H1 (cell line): ENCODE results near the gene PRKCSH. TPM values are rescaled to one million over a fixed set of nuclear protein-coding genes. Genes with fewer than 3 reads are reported as not detected.

Experiments used
- CTCF ChIA-PET: fragments of 300-600 bp; sonication (Branson Sonifier 250); formaldehyde crosslinking; loops from one replicate; lab custom pipeline; 2021; ENCODE audit not compliant: partially characterized antibody; lab: Charles Lee
- POLR2A ChIA-PET: fragments of 300-600 bp; sonication (Branson Sonifier 250); formaldehyde crosslinking; loops from one replicate; lab custom pipeline; 2021; ENCODE audit warnings: inconsistent platforms; ENCODE audit not compliant: partially characterized antibody; lab: Charles Lee
- DNase-seq, 2 experiments: peaks; one replicate each; pipeline versions ENCODE4 v3.0.0 to v3.0.0-alpha.2; 2010 to 2022; ENCODE audit warnings: low spot score in 2 of 2, low read depth in 1 of 2, mixed read lengths in 1 of 2
- FAIRE-seq: peaks from 2 replicates; lab custom pipeline; 2011; peaks lifted over from hg19 to GRCh38; lab: Jason Lieb, UNC
- H2AFZ ChIP-seq: 2 replicates; pipeline ENCODE4 v1.8.1; 2012; ENCODE audit warnings: low read length, inconsistent platforms
- H2AK5ac ChIP-seq: 2 replicates; pipeline ENCODE4 v1.6.1; 2013; ENCODE audit warnings: low read depth, low read length
- H2BK120ac ChIP-seq: replicated peaks from 2 replicates; pipeline ENCODE3; 2013; ENCODE audit warnings: low read depth, low read length, inconsistent platforms
- H2BK12ac ChIP-seq: 2 replicates; pipeline ENCODE4 v1.6.1; 2013; ENCODE audit warnings: low read depth, low read length
- H2BK15ac ChIP-seq: 2 replicates; pipeline ENCODE4 v1.6.1; 2013; ENCODE audit warnings: low read length
- H2BK20ac ChIP-seq: 2 replicates; pipeline ENCODE4 v1.6.1; 2013; ENCODE audit warnings: low read length
- H2BK5ac ChIP-seq: 2 replicates; pipeline ENCODE4 v1.6.1; 2013; ENCODE audit warnings: low read depth, low read length
- H3K14ac ChIP-seq: 2 replicates; pipeline ENCODE4 v1.6.1; 2013; ENCODE audit warnings: inconsistent platforms; ENCODE audit not compliant: insufficient read length
- H3K18ac ChIP-seq: 2 replicates; pipeline ENCODE4 v1.6.1; 2013; ENCODE audit warnings: low read length; ENCODE audit errors: extremely low read depth
- H3K23ac ChIP-seq: 2 replicates; pipeline ENCODE4 v1.6.1; 2013; ENCODE audit warnings: inconsistent platforms; ENCODE audit not compliant: insufficient read length
- H3K23me2 ChIP-seq: 2 replicates; pipeline ENCODE4 v1.6.1; 2013; ENCODE audit warnings: low read depth, low read length
- H3K27ac ChIP-seq: 2 replicates; pipeline ENCODE4 v1.6.1; 2011; ENCODE audit warnings: low read depth, low read length, inconsistent platforms
- H3K27me3 ChIP-seq, 4 experiments: replicated peaks in 1 of 4; 1 replicate in 1 of 4; 2 replicates in 3 of 4; pipeline versions ENCODE4 v1.6.1 to v1.8.1; 2011 to 2013; ENCODE audit warnings: low read length in 3 of 4, mild to moderate bottlenecking in 3 of 4, inconsistent platforms in 2 of 4, mixed read lengths in 2 of 4, moderate library complexity in 1 of 4; ENCODE audit not compliant: control insufficient read depth in 3 of 4, insufficient read depth in 3 of 4; ENCODE audit errors: extremely low read depth in 1 of 4
- H3K36me3 ChIP-seq, 4 experiments: 2 replicates each; pipeline versions ENCODE4 v1.6.1 to v1.8.1; 2011 to 2013; ENCODE audit warnings: mild to moderate bottlenecking in 4 of 4, low read length in 3 of 4, moderate library complexity in 2 of 4, control low read depth in 1 of 4, inconsistent platforms in 1 of 4; ENCODE audit not compliant: insufficient read depth in 4 of 4, control insufficient read depth in 2 of 4
- H3K4ac ChIP-seq: replicated peaks from 2 replicates; pipeline ENCODE3; 2013; ENCODE audit warnings: low read length, low read depth, mixed read lengths, inconsistent platforms; ENCODE audit not compliant: insufficient read length
- H3K4me1 ChIP-seq, 4 experiments: replicated peaks in 1 of 4; 1 replicate in 1 of 4; 2 replicates in 3 of 4; pipeline versions ENCODE4 v1.6.1 to v1.8.1; 2011 to 2013; ENCODE audit warnings: low read length in 3 of 4, inconsistent platforms in 2 of 4, mixed read lengths in 1 of 4; ENCODE audit not compliant: insufficient read depth in 4 of 4, control insufficient read depth in 3 of 4
- H3K4me2 ChIP-seq, 2 experiments: 2 replicates each; pipeline versions ENCODE4 v1.6.1 to v1.8.1; 2011 to 2013; ENCODE audit warnings: low read depth in 2 of 2, low read length in 2 of 2, control low read depth in 1 of 2, inconsistent platforms in 1 of 2, mild to moderate bottlenecking in 1 of 2; ENCODE audit not compliant: insufficient read depth in 1 of 2
- H3K4me3 ChIP-seq, 4 experiments: fragments of 200-600, 300-600 bp in 1 of 4; sonication (generic), shearing (Covaris generic), sonication (Bioruptor Twin) in 1 of 4; 2 replicates each; pipeline versions ENCODE4 v1.5.1 to v1.8.1; 2011 to 2016; ENCODE audit warnings: low read length in 4 of 4, low read depth in 3 of 4, control low read depth in 2 of 4, inconsistent platforms in 2 of 4, mild to moderate bottlenecking in 2 of 4, mixed read lengths in 1 of 4, moderate library complexity in 1 of 4; ENCODE audit not compliant: insufficient read depth in 2 of 4; ENCODE audit errors: extremely low read depth in 1 of 4
- H3K56ac ChIP-seq: replicated peaks from 2 replicates; pipeline ENCODE3; 2013; ENCODE audit warnings: low read depth, mild to moderate bottlenecking, mixed read lengths, low read length, inconsistent platforms; ENCODE audit not compliant: insufficient read length
- H3K79me1 ChIP-seq: 2 replicates; pipeline ENCODE4 v1.6.1; 2013; ENCODE audit warnings: low read depth, low read length, control low read depth
- H3K79me2 ChIP-seq, 2 experiments: 2 replicates each; pipeline versions ENCODE4 v1.6.1 to v1.8.1; 2012 to 2013; ENCODE audit warnings: low read length in 2 of 2, mild to moderate bottlenecking in 2 of 2, inconsistent platforms in 1 of 2; ENCODE audit not compliant: insufficient read depth in 2 of 2, control insufficient read depth in 1 of 2
- H3K9ac ChIP-seq, 4 experiments: replicated peaks in 1 of 4; 1 replicate in 1 of 4; 2 replicates in 3 of 4; pipeline versions ENCODE4 v1.6.1 to v1.8.1; 2011 to 2013; ENCODE audit warnings: low read depth in 3 of 4, low read length in 3 of 4, control low read depth in 2 of 4, mild to moderate bottlenecking in 2 of 4, moderate library complexity in 2 of 4, inconsistent platforms in 1 of 4; ENCODE audit errors: extremely low read depth in 1 of 4
- H3K9me3 ChIP-seq, 2 experiments: 2 replicates each; pipeline versions ENCODE4 v1.6.1 to v1.8.1; 2012 to 2013; ENCODE audit warnings: mild to moderate bottlenecking in 2 of 2, moderate library complexity in 2 of 2, control low read depth in 1 of 2, inconsistent platforms in 1 of 2, low read depth in 1 of 2, low read length in 1 of 2, mixed read lengths in 1 of 2; ENCODE audit not compliant: insufficient read depth in 2 of 2
- H4K20me1 ChIP-seq, 2 experiments: replicated peaks in 1 of 2; 2 replicates each; pipeline versions ENCODE3 to v1.8.1; 2011 to 2013; ENCODE audit warnings: inconsistent platforms in 2 of 2, low read length in 2 of 2, mild to moderate bottlenecking in 1 of 2; ENCODE audit not compliant: insufficient read depth in 2 of 2, control insufficient read depth in 1 of 2
- H4K5ac ChIP-seq: 2 replicates; pipeline ENCODE4 v1.6.1; 2013; ENCODE audit warnings: low read length, low read depth, mixed read lengths, inconsistent platforms; ENCODE audit not compliant: insufficient read length
- H4K8ac ChIP-seq: 2 replicates; pipeline ENCODE4 v1.8.0; 2013; ENCODE audit warnings: mild to moderate bottlenecking, moderate library complexity, low read length, inconsistent platforms; ENCODE audit not compliant: insufficient read depth; ENCODE audit errors: extremely low read depth
- H4K91ac ChIP-seq: replicated peaks from 2 replicates; pipeline ENCODE3; 2013; ENCODE audit warnings: low read length, mixed read lengths, inconsistent platforms; ENCODE audit not compliant: insufficient read length
- CBX5 ChIP-seq: fragments of 300-800, 300-1000 bp; sonication (generic); IDR thresholded peaks from 2 replicates; pipeline ENCODE4 v1.7.1; 2016; ENCODE audit warnings: antibody characterized with exemption, low read length, low read depth
- CHD2 ChIP-seq: IDR thresholded peaks from 2 replicates; pipeline ENCODE4 v1.6.1; 2012; ENCODE audit warnings: low read length, improper control_type of control experiment
- EZH2 ChIP-seq: fragments of 200-600 bp; sonication (generic); IDR thresholded peaks from 2 replicates; pipeline ENCODE4 v1.7.1; 2012; ENCODE audit warnings: low read depth, mild to moderate bottlenecking, moderate library complexity, low read length, inconsistent platforms; ENCODE audit not compliant: severe bottlenecking
- JUN ChIP-seq: IDR thresholded peaks from 2 replicates; pipeline ENCODE4 v1.6.1; 2011; ENCODE audit warnings: low read depth, mild to moderate bottlenecking, improper control_type of control experiment, low read length
- RFX5 ChIP-seq: IDR thresholded peaks from 2 replicates; pipeline ENCODE4 v1.6.1; 2011; ENCODE audit warnings: low read depth, low read length, improper control_type of control experiment, borderline replicate concordance
- WGBS, 2 experiments: shearing (Covaris generic) in 1 of 2; methylation state at CpG; one replicate each; pipeline versions ENCODE4 v1.1.6 to v1.1.7; 2013 to 2015; ENCODE audit warnings: low lambda C conversion rate in 2 of 2, mixed read lengths in 2 of 2, inconsistent platforms in 1 of 2, low coverage in 1 of 2, missing lambda C conversion rate in 1 of 2; ENCODE audit not compliant: insufficient replicate concordance in 2 of 2, insufficient coverage in 1 of 2, insufficient read length in 1 of 2; ENCODE audit errors: extremely low coverage in 1 of 2, missing lambda C conversion rate in 1 of 2; 5-methylcytosine and 5-hydroxymethylcytosine counted together
- polyA plus RNA-seq, 7 experiments: library from polyadenylated mRNA; depleted of rRNA in 3 of 7; stranded (reverse) in 5 of 7; unstranded in 2 of 7; fragments of >200 nt in 5 of 7; fragments of 200-250 nt in 2 of 7; gene quantifications; 1 replicate in 5 of 7; 2 replicates in 1 of 7; 4 replicates in 1 of 7; pipeline versions ENCODE4 v1.2.1 to v1.2.3, GENCODE V29; 2011 to 2013; ENCODE audit warnings: missing spikeins in 2 of 7, mixed read lengths in 2 of 7
- total RNA-seq: library from RNA; stranded (reverse); fragmentation: NEBNext Ultra II Directional; extraction: Animal tissue kit (Norgen Biotek cat#: 25700); gene quantifications from 2 replicates; pipeline ENCODE4 v1.2.1, GENCODE V29; 2021

The PRKCSH gene
- total and polyA plus RNA-seq, 2 of the 8 experiments (the other 6 are each of a cell fraction or from before 2014, with no cell fraction given) = 97.2 to 337 TPM

- no peak overlapping the region for H2BK5ac ChIP-seq
- no peak overlapping the region for H2AK5ac ChIP-seq
- H3K4me1 ChIP-seq = peaks cover 4 to 22% (median 11%) of the 10 kb centered on the region in 4 experiments
- no peak overlapping the region for H2AFZ ChIP-seq
- no peak overlapping the region for H2BK12ac ChIP-seq
- no peak overlapping the region for H3K4ac ChIP-seq
- no peak overlapping the region for H3K4me3 ChIP-seq
- H3K23me2 ChIP-seq = peaks cover 9% of the 10 kb centered on the region; the same call in 1 of the 2 replicates
- H4K91ac ChIP-seq = no peak overlapping the region
- H4K8ac ChIP-seq = no peak overlapping the region
- POLR2A ChIA-PET = interaction anchor here (1.2 kb wide), 1 partner anchor 20 kb away, joined by 3 read pairs; the partner anchor contains the start of gene ELAVL3
- CTCF ChIA-PET = interaction anchor here (0.9 kb wide), 1 partner anchor 20 kb away, joined by 3 read pairs; no protein-coding TSS in a partner anchor
- DNase-seq (no peak), FAIRE-seq (no peak)
- no peak overlapping the region for H3K4me2 ChIP-seq
- H3K14ac ChIP-seq = no peak overlapping the region
- H3K27me3 ChIP-seq = no peaks in the 10 kb centered on the region
- H2BK20ac ChIP-seq = no peak overlapping the region
- no peak overlapping the region for H3K23ac ChIP-seq
- peaks cover 4% of the 10 kb centered on the region; the same call in 1 of the 2 replicates for H3K79me1 ChIP-seq
- no peak overlapping the region for H3K56ac ChIP-seq
- H3K9me3 ChIP-seq = no peaks in the 10 kb centered on the region
- no peak overlapping the region for H4K5ac ChIP-seq
- no peak overlapping the region for H2BK120ac ChIP-seq
- H3K18ac ChIP-seq = no peak overlapping the region
- no peak overlapping the region for H3K9ac ChIP-seq
- H3K79me2 ChIP-seq = no peaks in the 10 kb centered on the region
- no CpG with 5 or more reads among the region's 2 CpGs for WGBS, 2 experiments
- no peaks in the 10 kb centered on the region for H3K36me3 ChIP-seq
- H4K20me1 ChIP-seq = peaks cover 0 to 9% of the 10 kb centered on the region in 2 experiments
- H3K27ac ChIP-seq = no peak overlapping the region
- no peak overlapping the region for H2BK15ac ChIP-seq
- TF ChIP-seq CBX5 (no peak), JUN (no peak), EZH2 (no peak), CHD2 (no peak), RFX5 (no peak)
Measured at GRCh38 chr19:11461453-11461852, 26.0 kb downstream of the PRKCSH start.
